Measurements from ENCODE around the gene ARPIN.
"Not testable (repeated sequence)": the region's sequence is repeated elsewhere in the genome, so short reads cannot be mapped to it uniquely, and the experiment has no call there.

Gene ARPIN

DNA sequence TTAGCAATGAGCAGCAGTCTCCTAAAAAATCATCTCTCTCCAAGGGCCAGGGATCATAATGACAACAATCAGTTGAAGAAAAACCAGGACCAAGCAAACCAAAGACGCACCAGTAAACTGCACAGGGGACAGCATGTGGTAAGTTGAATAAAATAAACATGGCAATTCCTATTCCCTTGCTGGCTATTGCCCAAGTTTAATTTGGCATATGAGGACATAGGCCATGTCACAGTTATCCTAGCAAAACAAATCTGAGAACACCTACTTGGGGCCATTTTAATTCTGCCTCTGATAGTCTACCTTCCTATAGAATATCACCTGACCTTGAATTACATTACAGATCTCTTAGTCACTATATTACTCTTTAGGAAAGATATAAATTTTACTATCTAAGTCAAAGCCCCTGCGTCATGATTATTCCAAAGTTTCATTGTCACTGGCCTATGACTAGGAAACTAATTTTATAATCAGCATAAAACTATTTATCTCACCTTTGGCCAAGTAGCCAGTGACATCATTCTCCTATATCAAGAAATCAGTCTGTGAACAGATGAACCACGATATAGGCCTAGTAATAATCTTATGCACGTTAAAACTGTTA lies 42.0 kb downstream of the ARPIN start:
- TF ChIP-seq POLR2AphosphoS5 (IDR thresholded peaks at IDR 0.05; ENCODE audit: low read depth): no peak

DNA sequence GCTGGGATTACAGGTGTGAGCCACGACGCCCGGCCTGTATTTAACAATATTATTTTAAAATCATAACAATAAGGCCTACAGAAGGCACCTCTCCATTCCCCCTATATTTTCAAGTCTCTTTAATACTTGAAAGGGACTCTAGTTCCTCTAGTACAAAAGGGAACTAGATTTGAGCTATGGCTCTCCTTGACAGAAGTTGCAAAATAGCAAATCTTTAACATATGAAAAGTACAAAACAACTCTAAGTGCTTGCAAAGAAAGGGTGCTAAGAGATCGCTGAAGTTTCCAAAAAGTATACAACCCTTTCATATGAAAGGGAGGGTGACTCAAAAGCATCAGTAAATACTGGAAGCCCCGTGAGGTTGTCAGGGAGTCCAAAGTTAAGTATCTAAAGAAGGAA lies 42.7 kb downstream of the ARPIN start:
- Histone ChIP-seq H3K4me3 (replicated peaks; ENCODE audit: insufficient read depth, low read length) (no peak overlapping the region), H3K27me3 (ENCODE audit: insufficient read depth, poor library complexity, severe bottlenecking) (no peaks in the 10 kb centered on the region), H3K27ac (replicated peaks) (no peak overlapping the region)
- no peak for DNase-seq (ENCODE audit: low read depth in 1 of 2, low spot score in 1 of 2)
- TF ChIP-seq, protein P1, sequence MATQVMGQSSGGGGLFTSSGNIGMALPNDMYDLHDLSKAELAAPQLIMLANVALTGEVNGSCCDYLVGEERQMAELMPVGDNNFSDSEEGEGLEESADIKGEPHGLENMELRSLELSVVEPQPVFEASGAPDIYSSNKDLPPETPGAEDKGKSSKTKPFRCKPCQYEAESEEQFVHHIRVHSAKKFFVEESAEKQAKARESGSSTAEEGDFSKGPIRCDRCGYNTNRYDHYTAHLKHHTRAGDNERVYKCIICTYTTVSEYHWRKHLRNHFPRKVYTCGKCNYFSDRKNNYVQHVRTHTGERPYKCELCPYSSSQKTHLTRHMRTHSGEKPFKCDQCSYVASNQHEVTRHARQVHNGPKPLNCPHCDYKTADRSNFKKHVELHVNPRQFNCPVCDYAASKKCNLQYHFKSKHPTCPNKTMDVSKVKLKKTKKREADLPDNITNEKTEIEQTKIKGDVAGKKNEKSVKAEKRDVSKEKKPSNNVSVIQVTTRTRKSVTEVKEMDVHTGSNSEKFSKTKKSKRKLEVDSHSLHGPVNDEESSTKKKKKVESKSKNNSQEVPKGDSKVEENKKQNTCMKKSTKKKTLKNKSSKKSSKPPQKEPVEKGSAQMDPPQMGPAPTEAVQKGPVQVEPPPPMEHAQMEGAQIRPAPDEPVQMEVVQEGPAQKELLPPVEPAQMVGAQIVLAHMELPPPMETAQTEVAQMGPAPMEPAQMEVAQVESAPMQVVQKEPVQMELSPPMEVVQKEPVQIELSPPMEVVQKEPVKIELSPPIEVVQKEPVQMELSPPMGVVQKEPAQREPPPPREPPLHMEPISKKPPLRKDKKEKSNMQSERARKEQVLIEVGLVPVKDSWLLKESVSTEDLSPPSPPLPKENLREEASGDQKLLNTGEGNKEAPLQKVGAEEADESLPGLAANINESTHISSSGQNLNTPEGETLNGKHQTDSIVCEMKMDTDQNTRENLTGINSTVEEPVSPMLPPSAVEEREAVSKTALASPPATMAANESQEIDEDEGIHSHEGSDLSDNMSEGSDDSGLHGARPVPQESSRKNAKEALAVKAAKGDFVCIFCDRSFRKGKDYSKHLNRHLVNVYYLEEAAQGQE (IDR thresholded peaks at IDR 0.05; ENCODE audit: insufficient replicate concordance, low read depth): no peak
- TF ChIP-seq GABPA (IDR thresholded peaks at IDR 0.05; ENCODE audit: low read depth) (no peak), POLR2AphosphoS5 (IDR thresholded peaks at IDR 0.05; ENCODE audit: low read depth) (no peak), SPI1 (IDR thresholded peaks at IDR 0.05; ENCODE audit: borderline replicate concordance, low read depth) (no peak)
- TF ChIP-seq, protein P2, sequence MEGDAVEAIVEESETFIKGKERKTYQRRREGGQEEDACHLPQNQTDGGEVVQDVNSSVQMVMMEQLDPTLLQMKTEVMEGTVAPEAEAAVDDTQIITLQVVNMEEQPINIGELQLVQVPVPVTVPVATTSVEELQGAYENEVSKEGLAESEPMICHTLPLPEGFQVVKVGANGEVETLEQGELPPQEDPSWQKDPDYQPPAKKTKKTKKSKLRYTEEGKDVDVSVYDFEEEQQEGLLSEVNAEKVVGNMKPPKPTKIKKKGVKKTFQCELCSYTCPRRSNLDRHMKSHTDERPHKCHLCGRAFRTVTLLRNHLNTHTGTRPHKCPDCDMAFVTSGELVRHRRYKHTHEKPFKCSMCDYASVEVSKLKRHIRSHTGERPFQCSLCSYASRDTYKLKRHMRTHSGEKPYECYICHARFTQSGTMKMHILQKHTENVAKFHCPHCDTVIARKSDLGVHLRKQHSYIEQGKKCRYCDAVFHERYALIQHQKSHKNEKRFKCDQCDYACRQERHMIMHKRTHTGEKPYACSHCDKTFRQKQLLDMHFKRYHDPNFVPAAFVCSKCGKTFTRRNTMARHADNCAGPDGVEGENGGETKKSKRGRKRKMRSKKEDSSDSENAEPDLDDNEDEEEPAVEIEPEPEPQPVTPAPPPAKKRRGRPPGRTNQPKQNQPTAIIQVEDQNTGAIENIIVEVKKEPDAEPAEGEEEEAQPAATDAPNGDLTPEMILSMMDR (IDR thresholded peaks at IDR 0.05; ENCODE audit: insufficient read depth, low read length): no peak

More for the DNA sequence above, 42.0 kb downstream of the ARPIN start:
- DNase-seq (ENCODE audit: low read depth in 1 of 2, low spot score in 1 of 2): no peak
- Histone ChIP-seq H3K27me3 (ENCODE audit: insufficient read depth, poor library complexity, severe bottlenecking) (no peaks in the 10 kb centered on the region), H3K4me3 (replicated peaks; ENCODE audit: insufficient read depth, low read length) (no peak overlapping the region), H3K27ac (replicated peaks) (no peak overlapping the region)

DNA sequence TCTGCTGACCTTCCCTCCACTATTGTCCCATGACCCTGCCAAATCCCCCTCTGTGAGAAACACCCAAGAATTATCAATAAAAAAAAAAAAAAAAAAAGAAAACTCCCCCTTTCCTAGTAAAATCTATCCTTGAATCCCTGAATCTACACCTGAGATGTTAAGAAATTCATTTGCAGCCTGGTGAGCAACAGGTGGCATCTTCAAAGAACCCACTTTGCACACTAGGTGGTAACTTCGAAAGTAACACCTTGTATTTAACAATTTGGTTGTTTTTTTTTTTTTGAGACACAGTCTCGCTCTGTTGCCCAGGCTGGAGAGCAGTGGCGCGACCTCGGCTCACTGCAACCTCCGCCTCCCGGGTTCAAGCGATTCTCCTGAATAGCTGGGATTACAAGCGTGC lies 43.3 kb downstream of the ARPIN start:
- not testable (repeated sequence) for H3K27ac ChIP-seq (replicated peaks); H3K4me3 ChIP-seq (replicated peaks; ENCODE audit: insufficient read depth, low read length); DNase-seq (ENCODE audit: low read depth in 1 of 2, low spot score in 1 of 2); H3K27me3 ChIP-seq (ENCODE audit: insufficient read depth, poor library complexity, severe bottlenecking)

DNA sequence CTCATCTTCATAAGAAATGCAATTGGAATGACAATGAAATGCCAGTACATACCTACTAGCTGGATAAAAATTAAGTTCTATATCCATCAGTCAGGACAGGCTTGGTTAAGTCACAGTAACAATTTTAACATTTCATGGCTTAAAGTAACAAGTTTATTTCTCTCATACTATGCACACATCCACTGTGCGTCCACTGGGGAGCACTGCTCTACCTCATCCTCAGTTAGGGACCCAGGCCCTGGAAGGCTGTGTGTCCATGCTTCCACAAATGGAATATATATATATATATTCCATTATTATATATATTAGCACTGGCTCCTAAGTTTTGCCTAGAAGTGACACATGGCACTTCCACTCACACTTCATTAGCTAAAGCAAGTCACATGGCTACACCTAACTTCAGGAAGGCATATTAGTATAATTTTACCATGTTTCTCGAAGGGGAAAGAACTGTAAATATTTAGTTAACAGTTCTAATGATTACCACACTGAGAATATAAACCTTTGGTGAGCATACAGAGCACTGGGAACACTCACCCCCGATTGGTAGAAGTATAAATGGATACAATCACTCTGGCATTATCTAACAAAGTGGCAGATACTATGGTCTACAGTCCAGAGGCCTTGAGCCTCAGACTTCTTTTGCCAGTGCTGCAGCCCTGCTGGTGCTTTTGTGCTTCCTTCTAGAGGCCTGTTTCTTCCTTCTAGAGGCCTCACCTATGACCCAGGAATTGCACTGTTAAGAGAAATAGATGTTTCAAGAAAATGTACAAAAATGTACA lies 47.6 kb downstream of the ARPIN start:
- no peak overlapping the region for H3K4me3 ChIP-seq (replicated peaks; ENCODE audit: insufficient read depth, low read length)
- H3K27me3 ChIP-seq (ENCODE audit: insufficient read depth, poor library complexity, severe bottlenecking): no peaks in the 10 kb centered on the region
- DNase-seq (ENCODE audit: low read depth in 1 of 2, low spot score in 1 of 2): no peak
- TF ChIP-seq POLR2AphosphoS5 (IDR thresholded peaks at IDR 0.05; ENCODE audit: low read depth): no peak
- no peak for TF ChIP-seq SPI1 (IDR thresholded peaks at IDR 0.05; ENCODE audit: borderline replicate concordance, low read depth)
- TF ChIP-seq GABPA (IDR thresholded peaks at IDR 0.05; ENCODE audit: low read depth): no peak
- TF ChIP-seq, protein P2 (IDR thresholded peaks at IDR 0.05; ENCODE audit: insufficient read depth, low read length): no peak
- TF ChIP-seq, protein P1 (IDR thresholded peaks at IDR 0.05; ENCODE audit: insufficient replicate concordance, low read depth): no peak
- no peak overlapping the region for H3K27ac ChIP-seq (replicated peaks)
